ENCODE measurements around the gene ATP11B. TPM values are rescaled to one million over a fixed set of nuclear protein-coding genes. Genes with fewer than 3 reads are reported as not detected.
A peak's percentile ranks its signal among the peaks of the same experiment; 100 is the strongest.
"Not testable (repeated sequence)": the region's sequence is repeated elsewhere in the genome, so short reads cannot be mapped to it uniquely, and the experiment has no call there.

Gene ATP11B
- total RNA-seq, 6 experiments from 2014 or later, result 43.9 to 60.5 (median 51.5) TPM

GRCh38 chr3:182821221-182821981 is 28.1 kb downstream of the ATP11B start:
- DNase-seq, result no peak
- Mint-ChIP-seq H3K4me3 (no peak overlapping the region), H3K36me3 (ENCODE audit: low read depth) (peaks cover 30% of the 10 kb centered on the region), H3K4me1 (ENCODE audit: low read depth) (peaks cover 16% of the 10 kb centered on the region), H3K9me3 (peaks cover 4% of the 10 kb centered on the region; the same call in 1 of the 2 replicates), H3K27ac (peak overlapping the region; percentile 28; the same call in 1 of the 2 replicates), H3K27me3 (ENCODE audit: insufficient read depth) (no peaks in the 10 kb centered on the region)
- no peak for TF ChIP-seq CTCF (IDR thresholded peaks at IDR 0.05)

- not testable (repeated sequence) for H3K27me3 Mint-ChIP-seq (ENCODE audit: insufficient read depth); DNase-seq; H3K9me3 Mint-ChIP-seq; H3K4me3 Mint-ChIP-seq; H3K27ac Mint-ChIP-seq
- Mint-ChIP-seq H3K36me3 (ENCODE audit: low read depth) (peaks cover 31% of the 10 kb centered on the region), H3K4me1 (ENCODE audit: low read depth) (peaks cover 16% of the 10 kb centered on the region)
These were observed 29.0 kb downstream of the ATP11B start for GRCh38 chr3:182822260-182822659.

GRCh38 chr3:182824957-182825356 is 31.7 kb downstream of the ATP11B start:
- Mint-ChIP-seq H3K4me3 (no peak overlapping the region), H3K27ac (no peak overlapping the region), H3K36me3 (ENCODE audit: low read depth) (peaks cover 31% of the 10 kb centered on the region), H3K27me3 (ENCODE audit: insufficient read depth) (no peaks in the 10 kb centered on the region), H3K9me3 (peaks cover 4% of the 10 kb centered on the region; the same call in 1 of the 2 replicates), H3K4me1 (ENCODE audit: low read depth) (peaks cover 16% of the 10 kb centered on the region)
- no peak for TF ChIP-seq CTCF (IDR thresholded peaks at IDR 0.05)
- DNase-seq, result no peak

GRCh38 chr3:182829761-182830405 is 36.6 kb downstream of the ATP11B start:
- H3K36me3 Mint-ChIP-seq (ENCODE audit: low read depth), result peaks cover 24% of the 10 kb centered on the region
- no peak for DNase-seq
- TF ChIP-seq CTCF (IDR thresholded peaks at IDR 0.05), result no peak
- H3K4me3 Mint-ChIP-seq, result no peak overlapping the region
- no peak overlapping the region for H3K27ac Mint-ChIP-seq
- H3K4me1 Mint-ChIP-seq (ENCODE audit: low read depth), result peaks cover 11% of the 10 kb centered on the region
- no peaks in the 10 kb centered on the region for H3K27me3 Mint-ChIP-seq (ENCODE audit: insufficient read depth)
- H3K9me3 Mint-ChIP-seq, result no peaks in the 10 kb centered on the region

GRCh38 chr3:182837855-182838454 is 44.7 kb downstream of the ATP11B start:
- peak; percentile 24 for DNase-seq
- no peaks in the 10 kb centered on the region for H3K9me3 Mint-ChIP-seq
- TF ChIP-seq CTCF (IDR thresholded peaks at IDR 0.05), result peak; percentile 80

GRCh38 chr3:182843478-182843877 is 50.2 kb downstream of the ATP11B start:
- no peak for DNase-seq
- peaks cover 31% of the 10 kb centered on the region for H3K36me3 Mint-ChIP-seq (ENCODE audit: low read depth)
- no peaks in the 10 kb centered on the region for H3K27me3 Mint-ChIP-seq (ENCODE audit: insufficient read depth)
- H3K9me3 Mint-ChIP-seq, result no peaks in the 10 kb centered on the region
- H3K4me1 Mint-ChIP-seq (ENCODE audit: low read depth), result peaks cover 28% of the 10 kb centered on the region
- TF ChIP-seq CTCF (IDR thresholded peaks at IDR 0.05), result no peak
- H3K27ac Mint-ChIP-seq, result no peak overlapping the region; the same call in 1 of the 2 replicates
- H3K4me3 Mint-ChIP-seq, result peak overlapping the region; percentile 26; the same call in 1 of the 2 replicates

More at GRCh38 chr3:182837855-182838454, 44.7 kb downstream of the ATP11B start:
- no peak overlapping the region for H3K27ac Mint-ChIP-seq
- no peaks in the 10 kb centered on the region for H3K27me3 Mint-ChIP-seq (ENCODE audit: insufficient read depth)
- peaks cover 16% of the 10 kb centered on the region for H3K36me3 Mint-ChIP-seq (ENCODE audit: low read depth)
- no peak overlapping the region for H3K4me3 Mint-ChIP-seq
- H3K4me1 Mint-ChIP-seq (ENCODE audit: low read depth), result peaks cover 8% of the 10 kb centered on the region

All from HFFc6 (cell line).